Liver (tissue), 9 donors: ENCODE results near the gene TDRD7. TPM values are rescaled to one million over a fixed set of nuclear protein-coding genes. Genes with fewer than 3 reads are reported as not detected.

ENCODE experiments used
- DNase-seq: peaks from one replicate; pipeline ENCODE4 v3.0.0-alpha.2; 2017; ENCODE audit warnings: low spot score
- H3K27ac ChIP-seq, 2 donors: one replicate each; pipeline ENCODE4 v1.7.0; 2013; ENCODE audit warnings: inconsistent platforms in 2 of 2, low read length in 2 of 2, control low read depth in 1 of 2, low read depth in 1 of 2, mild to moderate bottlenecking in 1 of 2
- H3K27me3 ChIP-seq, 4 donors: one replicate each; pipeline versions ENCODE4 v1.6.1 to v1.7.0; 2013; ENCODE audit warnings: low read length in 3 of 4, inconsistent platforms in 1 of 4, mild to moderate bottlenecking in 1 of 4, moderate library complexity in 1 of 4; ENCODE audit not compliant: control insufficient read depth in 4 of 4, insufficient read depth in 4 of 4
- H3K36me3 ChIP-seq, 4 donors: one replicate each; pipeline versions ENCODE4 v1.6.1 to v1.7.0; 2013; ENCODE audit warnings: low read length in 3 of 4, mild to moderate bottlenecking in 3 of 4, low read depth in 1 of 4, moderate library complexity in 1 of 4; ENCODE audit not compliant: control insufficient read depth in 4 of 4, insufficient read depth in 3 of 4
- H3K4me1 ChIP-seq, 4 donors: one replicate each; pipeline versions ENCODE4 v1.6.1 to v1.7.0; 2013; ENCODE audit warnings: low read length in 3 of 4, mild to moderate bottlenecking in 3 of 4, moderate library complexity in 1 of 4; ENCODE audit not compliant: control insufficient read depth in 4 of 4, insufficient read depth in 4 of 4
- H3K4me3 ChIP-seq, 3 donors: one replicate each; pipeline versions ENCODE4 v1.6.1 to v1.7.0; 2013; ENCODE audit warnings: low read length in 3 of 3, control low read depth in 1 of 3, low read depth in 1 of 3, mild to moderate bottlenecking in 1 of 3
- H3K9ac ChIP-seq, 2 donors: one replicate each; pipeline ENCODE4 v1.7.0; 2013; ENCODE audit warnings: low read length in 2 of 2, mild to moderate bottlenecking in 2 of 2, moderate library complexity in 2 of 2, control low read depth in 1 of 2, low read depth in 1 of 2
- H3K9me3 ChIP-seq, 4 donors: one replicate each; pipeline versions ENCODE4 v1.6.1 to v1.7.0; 2013; ENCODE audit warnings: low read length in 3 of 4; ENCODE audit not compliant: control insufficient read depth in 4 of 4
- EGR1 ChIP-seq, 2 donors: IDR thresholded peaks; 2 replicates each; pipeline ENCODE4 v1.6.1; 2016 to 2018; ENCODE audit warnings: antibody characterized with exemption in 2 of 2, low read depth in 2 of 2
- FOXA2 ChIP-seq: IDR thresholded peaks from 2 replicates; pipeline ENCODE4 v1.6.1; 2016; ENCODE audit warnings: antibody characterized with exemption
- GABPA ChIP-seq, 2 donors: IDR thresholded peaks in 1 of 2; conservative IDR thresholded peaks in 1 of 2; 2 replicates each; pipeline ENCODE4 v1.6.1; 2016; ENCODE audit warnings: antibody characterized with exemption in 2 of 2, mild to moderate bottlenecking in 1 of 2, moderate library complexity in 1 of 2
- HNF4A ChIP-seq, 2 donors: conservative IDR thresholded peaks; 2 replicates each; pipeline ENCODE4 v1.6.1; 2016; ENCODE audit warnings: antibody characterized with exemption in 2 of 2, mild to moderate bottlenecking in 2 of 2
- HNF4G ChIP-seq: IDR thresholded peaks from 2 replicates; pipeline ENCODE4 v1.6.1; 2016; ENCODE audit warnings: antibody characterized with exemption
- JUND ChIP-seq, 2 donors: IDR thresholded peaks; 2 replicates each; pipeline ENCODE4 v1.6.1; 2016; ENCODE audit warnings: antibody characterized with exemption in 2 of 2
- NR2F2 ChIP-seq: IDR thresholded peaks from 2 replicates; pipeline ENCODE4 v1.6.1; 2016; ENCODE audit warnings: antibody characterized with exemption
- RAD21 ChIP-seq, 2 donors: IDR thresholded peaks; 2 replicates each; pipeline ENCODE4 v1.6.1; 2016; ENCODE audit warnings: antibody characterized with exemption in 2 of 2, mild to moderate bottlenecking in 2 of 2
- RXRA ChIP-seq, 2 donors: IDR thresholded peaks; 2 replicates each; pipeline ENCODE4 v1.6.1; 2017 to 2018; ENCODE audit warnings: antibody characterized with exemption in 2 of 2, mild to moderate bottlenecking in 1 of 2
- SP1 ChIP-seq: IDR thresholded peaks from 2 replicates; pipeline ENCODE4 v1.6.1; 2018; ENCODE audit warnings: antibody characterized with exemption, mild to moderate bottlenecking
- TAF1 ChIP-seq: conservative IDR thresholded peaks from 2 replicates; pipeline ENCODE4 v1.6.1; 2016; ENCODE audit warnings: antibody characterized with exemption, mild to moderate bottlenecking
- YY1 ChIP-seq: IDR thresholded peaks from 2 replicates; pipeline ENCODE4 v1.6.1; 2016; ENCODE audit warnings: antibody characterized with exemption, mild to moderate bottlenecking
- WGBS: extraction: QIAGEN DNeasy Blood & Tissue Kit; methylation state at CpG from one replicate; pipeline ENCODE4 v1.1.7; 2013; 5-methylcytosine and 5-hydroxymethylcytosine counted together
- polyA plus RNA-seq, 2 donors: library from polyadenylated mRNA; stranded (reverse) in 1 of 2; unstranded in 1 of 2; fragments of 200-250 nt in 1 of 2; fragments of >200 nt in 1 of 2; fragmentation: Nextera tagmentation in 1 of 2; extraction: Ambion mirVana in 1 of 2; gene quantifications; one replicate each; pipeline versions ENCODE4 v1.2.1 to v1.2.3, GENCODE V29; 2013 to 2015
- total RNA-seq, 2 donors: library from RNA; depleted of rRNA; stranded (reverse); fragments of >200 nt; gene quantifications; one replicate each; pipeline ENCODE4 v1.2.3, GENCODE V29; 2014
- TF ChIP-seq, protein P1 (sequence below): fragments of 150-350 bp; IDR thresholded peaks from 2 replicates; pipeline ENCODE4 v1.5.1; 2017; ENCODE audit warnings: improper control_type of control experiment, low read depth, low read length; ENCODE audit not compliant: missing input control
- TF ChIP-seq, protein P2 (sequence below): IDR thresholded peaks from 2 replicates; pipeline ENCODE4 v1.6.1; 2016; ENCODE audit warnings: antibody characterized with exemption
- TF ChIP-seq, protein P3 (sequence below): IDR thresholded peaks from 2 replicates; pipeline ENCODE4 v1.6.1; 2016; ENCODE audit warnings: antibody characterized with exemption
- TF ChIP-seq, protein P4 (sequence below): IDR thresholded peaks from 2 replicates; pipeline ENCODE4 v1.6.1; 2016; ENCODE audit warnings: antibody characterized with exemption
- TF ChIP-seq, protein P5 (sequence below): IDR thresholded peaks from 2 replicates; pipeline ENCODE4 v1.6.1; 2016; ENCODE audit warnings: antibody characterized with exemption, mild to moderate bottlenecking
- donor health status: healthy.
- donor health status: healthy.
- donor health status: healthy.
- donor health status: healthy.
- donor health status: healthy.

The TDRD7 gene
- total and polyA plus RNA-seq, 4 donors, result 3.6 to 6.9 (median 5.4) TPM

DNA sequence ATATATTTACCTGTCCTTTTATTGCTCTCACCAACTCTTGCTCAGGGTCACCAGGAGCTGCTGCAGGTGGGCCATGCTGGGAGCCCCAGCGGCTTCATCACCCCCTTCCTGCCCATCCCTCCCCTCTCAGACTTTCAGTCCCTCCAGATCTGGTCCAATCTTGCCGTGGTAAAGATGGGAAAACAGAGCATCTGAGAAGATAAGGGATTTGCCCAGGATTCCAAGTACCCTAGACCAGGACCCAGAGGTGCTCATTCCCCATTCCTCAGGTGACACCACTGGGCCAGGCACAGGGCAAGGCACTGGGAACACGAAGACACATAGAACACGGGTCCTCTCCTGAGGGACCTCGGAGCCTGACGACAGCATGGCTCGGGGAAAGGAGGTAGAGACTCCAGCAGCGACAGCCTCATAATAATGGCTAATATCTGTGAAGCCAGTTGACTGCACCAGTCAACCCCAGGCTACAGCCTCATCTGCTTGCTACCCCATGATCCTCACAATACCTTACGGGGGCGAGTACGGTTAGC, 107.6 kb downstream of the TDRD7 start:
- H3K4me1 ChIP-seq, result no peaks in the 10 kb centered on the region
- H3K9ac ChIP-seq, result no peak overlapping the region
- TF ChIP-seq GABPA (IDR thresholded peaks at IDR 0.05 in 1 of 2, conservative IDR thresholded peaks at IDR 0.05 in 1 of 2) (no peak), EGR1 (IDR thresholded peaks at IDR 0.05; ENCODE audit: low read depth in 2 of 2) (no peak), RXRA (IDR thresholded peaks at IDR 0.05) (no peak), FOXA2 (no peak), RAD21 (IDR thresholded peaks at IDR 0.05) (no peak), HNF4G (no peak), HNF4A (conservative IDR thresholded peaks at IDR 0.05) (no peak), NR2F2 (no peak), TAF1 (no peak)
- TF ChIP-seq, protein P1, sequence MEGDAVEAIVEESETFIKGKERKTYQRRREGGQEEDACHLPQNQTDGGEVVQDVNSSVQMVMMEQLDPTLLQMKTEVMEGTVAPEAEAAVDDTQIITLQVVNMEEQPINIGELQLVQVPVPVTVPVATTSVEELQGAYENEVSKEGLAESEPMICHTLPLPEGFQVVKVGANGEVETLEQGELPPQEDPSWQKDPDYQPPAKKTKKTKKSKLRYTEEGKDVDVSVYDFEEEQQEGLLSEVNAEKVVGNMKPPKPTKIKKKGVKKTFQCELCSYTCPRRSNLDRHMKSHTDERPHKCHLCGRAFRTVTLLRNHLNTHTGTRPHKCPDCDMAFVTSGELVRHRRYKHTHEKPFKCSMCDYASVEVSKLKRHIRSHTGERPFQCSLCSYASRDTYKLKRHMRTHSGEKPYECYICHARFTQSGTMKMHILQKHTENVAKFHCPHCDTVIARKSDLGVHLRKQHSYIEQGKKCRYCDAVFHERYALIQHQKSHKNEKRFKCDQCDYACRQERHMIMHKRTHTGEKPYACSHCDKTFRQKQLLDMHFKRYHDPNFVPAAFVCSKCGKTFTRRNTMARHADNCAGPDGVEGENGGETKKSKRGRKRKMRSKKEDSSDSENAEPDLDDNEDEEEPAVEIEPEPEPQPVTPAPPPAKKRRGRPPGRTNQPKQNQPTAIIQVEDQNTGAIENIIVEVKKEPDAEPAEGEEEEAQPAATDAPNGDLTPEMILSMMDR, result no peak
- TF ChIP-seq, protein P2, sequence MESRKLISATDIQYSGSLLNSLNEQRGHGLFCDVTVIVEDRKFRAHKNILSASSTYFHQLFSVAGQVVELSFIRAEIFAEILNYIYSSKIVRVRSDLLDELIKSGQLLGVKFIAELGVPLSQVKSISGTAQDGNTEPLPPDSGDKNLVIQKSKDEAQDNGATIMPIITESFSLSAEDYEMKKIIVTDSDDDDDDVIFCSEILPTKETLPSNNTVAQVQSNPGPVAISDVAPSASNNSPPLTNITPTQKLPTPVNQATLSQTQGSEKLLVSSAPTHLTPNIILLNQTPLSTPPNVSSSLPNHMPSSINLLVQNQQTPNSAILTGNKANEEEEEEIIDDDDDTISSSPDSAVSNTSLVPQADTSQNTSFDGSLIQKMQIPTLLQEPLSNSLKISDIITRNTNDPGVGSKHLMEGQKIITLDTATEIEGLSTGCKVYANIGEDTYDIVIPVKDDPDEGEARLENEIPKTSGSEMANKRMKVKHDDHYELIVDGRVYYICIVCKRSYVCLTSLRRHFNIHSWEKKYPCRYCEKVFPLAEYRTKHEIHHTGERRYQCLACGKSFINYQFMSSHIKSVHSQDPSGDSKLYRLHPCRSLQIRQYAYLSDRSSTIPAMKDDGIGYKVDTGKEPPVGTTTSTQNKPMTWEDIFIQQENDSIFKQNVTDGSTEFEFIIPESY, result no peak
- TF ChIP-seq, protein P3, sequence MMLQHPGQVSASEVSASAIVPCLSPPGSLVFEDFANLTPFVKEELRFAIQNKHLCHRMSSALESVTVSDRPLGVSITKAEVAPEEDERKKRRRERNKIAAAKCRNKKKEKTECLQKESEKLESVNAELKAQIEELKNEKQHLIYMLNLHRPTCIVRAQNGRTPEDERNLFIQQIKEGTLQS, result no peak
- TF ChIP-seq, protein P4, sequence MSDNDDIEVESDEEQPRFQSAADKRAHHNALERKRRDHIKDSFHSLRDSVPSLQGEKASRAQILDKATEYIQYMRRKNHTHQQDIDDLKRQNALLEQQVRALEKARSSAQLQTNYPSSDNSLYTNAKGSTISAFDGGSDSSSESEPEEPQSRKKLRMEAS, result no peak
- no peak overlapping the region for H3K4me3 ChIP-seq
- H3K9me3 ChIP-seq, result no peaks in the 10 kb centered on the region
- no peaks in the 10 kb centered on the region for H3K36me3 ChIP-seq
- 94% methylated on average over 11 of the region's 11 CpGs for WGBS
- H3K27me3 ChIP-seq, result no peaks in the 10 kb centered on the region
- no peak overlapping the region for H3K27ac ChIP-seq
- no peak for DNase-seq

DNA sequence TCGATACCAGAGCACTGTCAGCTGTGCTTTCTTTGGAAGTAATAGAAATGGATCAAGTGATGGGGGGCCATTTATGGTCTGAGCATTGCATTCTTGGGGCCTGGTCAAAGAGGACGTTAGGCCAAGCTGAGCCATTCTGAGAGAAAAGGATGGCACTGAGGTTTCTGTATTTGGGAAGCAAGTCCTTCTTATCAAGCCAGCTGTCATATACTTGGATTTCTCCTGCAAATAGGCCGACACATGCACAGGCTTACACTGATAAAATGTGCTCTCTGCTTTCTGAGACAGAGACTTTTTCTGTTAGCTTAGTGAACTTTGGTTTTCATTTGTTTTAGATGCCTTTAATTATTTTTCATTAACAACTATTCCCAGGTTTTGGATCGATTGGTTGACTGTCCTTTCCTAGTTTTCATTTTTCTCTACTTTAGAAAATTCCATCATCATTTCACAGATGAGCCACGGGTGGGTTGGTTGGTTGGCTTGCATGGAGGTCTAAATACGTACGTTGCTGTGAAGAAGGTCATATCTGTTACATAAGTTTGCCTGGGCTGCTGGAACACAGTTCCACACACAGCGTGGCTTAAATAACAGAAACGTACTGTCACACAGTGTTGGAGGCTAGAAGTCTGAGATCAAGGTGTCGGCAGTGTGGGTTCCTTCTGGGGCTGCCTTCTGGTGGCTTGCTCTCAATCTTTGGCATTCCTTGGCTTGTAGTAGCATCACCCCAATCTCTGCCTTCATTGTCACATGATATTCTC, 109.9 kb downstream of the TDRD7 start:
- TF ChIP-seq, protein P1, result no peak
- no peak for TF ChIP-seq FOXA2
- TF ChIP-seq JUND (IDR thresholded peaks at IDR 0.05), result no peak
- no peak for TF ChIP-seq RAD21 (IDR thresholded peaks at IDR 0.05)
- TF ChIP-seq HNF4G, result no peak
- no peak for TF ChIP-seq SP1
- TF ChIP-seq, protein P5, sequence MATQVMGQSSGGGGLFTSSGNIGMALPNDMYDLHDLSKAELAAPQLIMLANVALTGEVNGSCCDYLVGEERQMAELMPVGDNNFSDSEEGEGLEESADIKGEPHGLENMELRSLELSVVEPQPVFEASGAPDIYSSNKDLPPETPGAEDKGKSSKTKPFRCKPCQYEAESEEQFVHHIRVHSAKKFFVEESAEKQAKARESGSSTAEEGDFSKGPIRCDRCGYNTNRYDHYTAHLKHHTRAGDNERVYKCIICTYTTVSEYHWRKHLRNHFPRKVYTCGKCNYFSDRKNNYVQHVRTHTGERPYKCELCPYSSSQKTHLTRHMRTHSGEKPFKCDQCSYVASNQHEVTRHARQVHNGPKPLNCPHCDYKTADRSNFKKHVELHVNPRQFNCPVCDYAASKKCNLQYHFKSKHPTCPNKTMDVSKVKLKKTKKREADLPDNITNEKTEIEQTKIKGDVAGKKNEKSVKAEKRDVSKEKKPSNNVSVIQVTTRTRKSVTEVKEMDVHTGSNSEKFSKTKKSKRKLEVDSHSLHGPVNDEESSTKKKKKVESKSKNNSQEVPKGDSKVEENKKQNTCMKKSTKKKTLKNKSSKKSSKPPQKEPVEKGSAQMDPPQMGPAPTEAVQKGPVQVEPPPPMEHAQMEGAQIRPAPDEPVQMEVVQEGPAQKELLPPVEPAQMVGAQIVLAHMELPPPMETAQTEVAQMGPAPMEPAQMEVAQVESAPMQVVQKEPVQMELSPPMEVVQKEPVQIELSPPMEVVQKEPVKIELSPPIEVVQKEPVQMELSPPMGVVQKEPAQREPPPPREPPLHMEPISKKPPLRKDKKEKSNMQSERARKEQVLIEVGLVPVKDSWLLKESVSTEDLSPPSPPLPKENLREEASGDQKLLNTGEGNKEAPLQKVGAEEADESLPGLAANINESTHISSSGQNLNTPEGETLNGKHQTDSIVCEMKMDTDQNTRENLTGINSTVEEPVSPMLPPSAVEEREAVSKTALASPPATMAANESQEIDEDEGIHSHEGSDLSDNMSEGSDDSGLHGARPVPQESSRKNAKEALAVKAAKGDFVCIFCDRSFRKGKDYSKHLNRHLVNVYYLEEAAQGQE, result no peak
- TF ChIP-seq HNF4A (conservative IDR thresholded peaks at IDR 0.05), result no peak
- TF ChIP-seq YY1, result no peak
- no peak for TF ChIP-seq EGR1 (IDR thresholded peaks at IDR 0.05; ENCODE audit: low read depth in 2 of 2)
- H3K4me1 ChIP-seq, result no peaks in the 10 kb centered on the region
- DNase-seq, result no peak

More for the DNA sequence above, 109.9 kb downstream of the TDRD7 start:
- Histone ChIP-seq H3K9me3 (no peaks in the 10 kb centered on the region), H3K27me3 (no peaks in the 10 kb centered on the region), H3K36me3 (peaks cover 0 to 5% (median 2%) of the 10 kb centered on the region in 4 donors), H3K4me3 (no peak overlapping the region), H3K9ac (no peak overlapping the region), H3K27ac (no peak overlapping the region)
- 87% methylated on average over 10 of the region's 10 CpGs for WGBS
